ENCODE data around the gene ZKSCAN4. TPM values are rescaled to one million over a fixed set of nuclear protein-coding genes. Genes with fewer than 3 reads are reported as not detected.

The ZKSCAN4 gene
- total and polyA plus RNA-seq, 10 of the 15 experiments (the other 5 are each of a cell fraction or from before 2014, with no cell fraction given) = 3.0 to 6.5 (median 5.0) TPM

- POLR2A ChIA-PET = interaction anchor here (0.6 to 2.7 kb wide), 10 partner anchors 14 to 126 kb away, joined by 3 to 11 read pairs (median 4); partner anchors contain the start of genes PGBD1, ZKSCAN4, ZKSCAN8 and ZSCAN31
- intact Hi-C loops (cut with micrococcal nuclease; ENCODE audit: unreplicated experiment) (loop anchor here (2.0 to 5.0 kb wide), 3 partner anchors 14 to 90 kb away; partner anchors contain the start of genes ZKSCAN4 and ZSCAN31), in situ Hi-C loops (cut with MboI) (no loop called here)
- Histone ChIP-seq H3K36me3 (ENCODE audit: control insufficient read depth in 2 of 2, insufficient read depth in 2 of 2, low read length in 1 of 2) (no peaks in the 10 kb centered on the region), H3K79me2 (ENCODE audit: control insufficient read depth, insufficient read depth, low read length) (peaks cover 11% of the 10 kb centered on the region), H2AFZ (ENCODE audit: control insufficient read depth, low read depth, low read length) (peak within 1 kb of the TSS; percentile 87), H3K9me3 (replicated peaks; ENCODE audit: control insufficient read depth, insufficient read depth, low read length) (no peaks in the 10 kb centered on the region; the same call in 2 of the 3 replicates), H4K20me1 (ENCODE audit: control insufficient read depth, insufficient read depth) (no peaks in the 10 kb centered on the region), H3K27me3 (replicated peaks in 1 of 2; ENCODE audit: control insufficient read depth in 2 of 2, insufficient read depth in 2 of 2, low read length in 1 of 2) (no peaks in the 10 kb centered on the region), H3K27ac (ENCODE audit: control insufficient read depth, insufficient read depth) (peak within 1 kb of the TSS; percentile 84), H3K9ac (ENCODE audit: control insufficient read depth, insufficient read depth, low read length) (peak within 1 kb of the TSS; percentile 77), H3K4me3 (peak within 1 kb of the TSS; percentile 96), H3K4me1 (ENCODE audit: control insufficient read depth, insufficient read depth, low read length) (no peaks in the 10 kb centered on the region), H3K4me2 (ENCODE audit: control insufficient read depth, insufficient read depth) (peak within 1 kb of the TSS; percentile 92)
- CTCF ChIA-PET = interaction anchor here (0.5 to 2.6 kb wide), 11 partner anchors 10 to 1079 kb away, joined by 3 to 14 read pairs (median 4); no protein-coding TSS in a partner anchor
- WGBS (ENCODE audit: insufficient coverage, insufficient replicate concordance, low lambda C conversion rate, missing lambda C conversion rate) = 2% methylated on average over 32 of the region's 32 CpGs
- DNase-seq (ENCODE audit: low read depth, low spot score) (peak; percentile 70), ATAC-seq (peak; percentile 98), FAIRE-seq (peak; percentile 79)
- BruUV-seq (replicated peaks) = no TSS peak
- RAD21 ChIA-PET (ENCODE audit: unreplicated experiment) = interaction anchor here (0.6 to 3.3 kb wide), 15 partner anchors 10 to 162 kb away, joined by 3 to 22 read pairs (median 4); partner anchors contain the start of genes PGBD1, ZKSCAN3, ZKSCAN4 and ZKSCAN8
- SMC1A ChIA-PET (ENCODE audit: uncharacterized antibody, unreplicated experiment) = interaction anchor here (0.8 to 4.0 kb wide), 22 partner anchors 8 to 150 kb away, joined by 3 to 30 read pairs (median 6); partner anchors contain the start of genes PGBD1, ZKSCAN3, ZKSCAN4 and ZSCAN31
- TF ChIP-seq TCF3 (IDR thresholded peaks at IDR 0.05; ENCODE audit: borderline replicate concordance, insufficient read depth, low read depth, low read length) (no peak), PAX8 (IDR thresholded peaks at IDR 0.05) (no peak), ELK1 (IDR thresholded peaks at IDR 0.05; ENCODE audit: low read depth, low read length) (peak; percentile 19; the same call in 1 of the 2 replicates), RCOR1 (conservative IDR thresholded peaks at IDR 0.05; ENCODE audit: low read depth, low read length) (no peak), RB1 (IDR thresholded peaks at IDR 0.05; ENCODE audit: borderline replicate concordance) (peak; percentile 80; the same call in 1 of the 2 replicates), POU2F2 (IDR thresholded peaks at IDR 0.05; ENCODE audit: borderline replicate concordance, low read depth, low read length) (peak; percentile 68; the same call in 2 of the 3 replicates), JUND (IDR thresholded peaks at IDR 0.05; ENCODE audit: low read depth, low read length) (no peak), MYB (IDR thresholded peaks at IDR 0.05; ENCODE audit: borderline replicate concordance, low read depth, low read length) (no peak), NR2F1 (conservative IDR thresholded peaks at IDR 0.05) (peak; percentile 52), CBX5 (IDR thresholded peaks at IDR 0.05; ENCODE audit: low read depth) (no peak), ZNF622 (IDR thresholded peaks at IDR 0.05) (no peak), NR2C2 (IDR thresholded peaks at IDR 0.05; ENCODE audit: borderline replicate concordance, control insufficient read depth, insufficient read length, low read depth) (no peak), MTA3 (IDR thresholded peaks at IDR 0.05; ENCODE audit: borderline replicate concordance, low read length) (no peak), SMARCA5 (IDR thresholded peaks at IDR 0.05) (peak; percentile 74; the same call in 1 of the 2 replicates)
- TF ChIP-seq, protein P1, sequence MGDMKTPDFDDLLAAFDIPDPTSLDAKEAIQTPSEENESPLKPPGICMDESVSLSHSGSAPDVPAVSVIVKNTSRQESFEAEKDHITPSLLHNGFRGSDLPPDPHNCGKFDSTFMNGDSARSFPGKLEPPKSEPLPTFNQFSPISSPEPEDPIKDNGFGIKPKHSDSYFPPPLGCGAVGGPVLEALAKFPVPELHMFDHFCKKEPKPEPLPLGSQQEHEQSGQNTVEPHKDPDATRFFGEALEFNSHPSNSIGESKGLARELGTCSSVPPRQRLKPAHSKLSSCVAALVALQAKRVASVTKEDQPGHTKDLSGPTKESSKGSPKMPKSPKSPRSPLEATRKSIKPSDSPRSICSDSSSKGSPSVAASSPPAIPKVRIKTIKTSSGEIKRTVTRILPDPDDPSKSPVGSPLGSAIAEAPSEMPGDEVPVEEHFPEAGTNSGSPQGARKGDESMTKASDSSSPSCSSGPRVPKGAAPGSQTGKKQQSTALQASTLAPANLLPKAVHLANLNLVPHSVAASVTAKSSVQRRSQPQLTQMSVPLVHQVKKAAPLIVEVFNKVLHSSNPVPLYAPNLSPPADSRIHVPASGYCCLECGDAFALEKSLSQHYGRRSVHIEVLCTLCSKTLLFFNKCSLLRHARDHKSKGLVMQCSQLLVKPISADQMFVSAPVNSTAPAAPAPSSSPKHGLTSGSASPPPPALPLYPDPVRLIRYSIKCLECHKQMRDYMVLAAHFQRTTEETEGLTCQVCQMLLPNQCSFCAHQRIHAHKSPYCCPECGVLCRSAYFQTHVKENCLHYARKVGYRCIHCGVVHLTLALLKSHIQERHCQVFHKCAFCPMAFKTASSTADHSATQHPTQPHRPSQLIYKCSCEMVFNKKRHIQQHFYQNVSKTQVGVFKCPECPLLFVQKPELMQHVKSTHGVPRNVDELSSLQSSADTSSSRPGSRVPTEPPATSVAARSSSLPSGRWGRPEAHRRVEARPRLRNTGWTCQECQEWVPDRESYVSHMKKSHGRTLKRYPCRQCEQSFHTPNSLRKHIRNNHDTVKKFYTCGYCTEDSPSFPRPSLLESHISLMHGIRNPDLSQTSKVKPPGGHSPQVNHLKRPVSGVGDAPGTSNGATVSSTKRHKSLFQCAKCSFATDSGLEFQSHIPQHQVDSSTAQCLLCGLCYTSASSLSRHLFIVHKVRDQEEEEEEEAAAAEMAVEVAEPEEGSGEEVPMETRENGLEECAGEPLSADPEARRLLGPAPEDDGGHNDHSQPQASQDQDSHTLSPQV (IDR thresholded peaks at IDR 0.05) = no peak
- TF ChIP-seq, protein P2, sequence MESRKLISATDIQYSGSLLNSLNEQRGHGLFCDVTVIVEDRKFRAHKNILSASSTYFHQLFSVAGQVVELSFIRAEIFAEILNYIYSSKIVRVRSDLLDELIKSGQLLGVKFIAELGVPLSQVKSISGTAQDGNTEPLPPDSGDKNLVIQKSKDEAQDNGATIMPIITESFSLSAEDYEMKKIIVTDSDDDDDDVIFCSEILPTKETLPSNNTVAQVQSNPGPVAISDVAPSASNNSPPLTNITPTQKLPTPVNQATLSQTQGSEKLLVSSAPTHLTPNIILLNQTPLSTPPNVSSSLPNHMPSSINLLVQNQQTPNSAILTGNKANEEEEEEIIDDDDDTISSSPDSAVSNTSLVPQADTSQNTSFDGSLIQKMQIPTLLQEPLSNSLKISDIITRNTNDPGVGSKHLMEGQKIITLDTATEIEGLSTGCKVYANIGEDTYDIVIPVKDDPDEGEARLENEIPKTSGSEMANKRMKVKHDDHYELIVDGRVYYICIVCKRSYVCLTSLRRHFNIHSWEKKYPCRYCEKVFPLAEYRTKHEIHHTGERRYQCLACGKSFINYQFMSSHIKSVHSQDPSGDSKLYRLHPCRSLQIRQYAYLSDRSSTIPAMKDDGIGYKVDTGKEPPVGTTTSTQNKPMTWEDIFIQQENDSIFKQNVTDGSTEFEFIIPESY (IDR thresholded peaks at IDR 0.05) = no peak
Measured at GRCh38 chr6:28266962-28267694, 15.1 kb upstream of the ZKSCAN4 start, which contains the start of gene ZSCAN26. ZSCAN26 (plus strand) TSS chr6:28267143; CDS start chr6:28271920, 4,777 bp downstream.

Measured in GM12878 (cell line).